ENCODE measurements around the gene ZDHHC1.
"Not testable (repeated sequence)": the region's sequence is repeated elsewhere in the genome, so short reads cannot be mapped to it uniquely, and the experiment has no call there.

Gene ZDHHC1

GRCh38 chr16:67419502-67419901 is 3.2 kb upstream of the ZDHHC1 start:
- Histone ChIP-seq H3K27me3 (replicated peaks; ENCODE audit: control insufficient read depth, insufficient read depth, low read length) (no peaks in the 10 kb centered on the region), H3K36me3 (ENCODE audit: control insufficient read depth, insufficient read depth, low read length, severe bottlenecking) (no peaks in the 10 kb centered on the region), H3K4me3 (ENCODE audit: low read length) (no peak overlapping the region), H3K4me1 (ENCODE audit: control insufficient read depth, insufficient read depth, low read length) (peaks cover 7% of the 10 kb centered on the region), H3K9ac (ENCODE audit: low read length) (no peak overlapping the region), H3K9me3 (ENCODE audit: control insufficient read depth, low read length) (no peaks in the 10 kb centered on the region)
- no peak for DNase-seq (ENCODE audit: low read depth)

GRCh38 chr16:67417333-67418061 is 1.2 kb upstream of the ZDHHC1 start:
- no peaks in the 10 kb centered on the region for H3K36me3 ChIP-seq (ENCODE audit: control insufficient read depth, insufficient read depth, low read length, severe bottlenecking)
- no peak overlapping the region for H3K4me3 ChIP-seq (ENCODE audit: low read length)
- DNase-seq (ENCODE audit: low read depth), result no peak
- peaks cover 8% of the 10 kb centered on the region for H3K4me1 ChIP-seq (ENCODE audit: control insufficient read depth, insufficient read depth, low read length)
- no peaks in the 10 kb centered on the region for H3K9me3 ChIP-seq (ENCODE audit: control insufficient read depth, low read length)
- H3K9ac ChIP-seq (ENCODE audit: low read length), result no peak overlapping the region
- no peaks in the 10 kb centered on the region for H3K27me3 ChIP-seq (replicated peaks; ENCODE audit: control insufficient read depth, insufficient read depth, low read length)

GRCh38 chr16:67415421-67415820 is 856 bp downstream of the ZDHHC1 start:
- Histone ChIP-seq H3K4me3 (ENCODE audit: low read length) (peak overlapping the region; percentile 90), H3K9ac (ENCODE audit: low read length) (peak overlapping the region; percentile 79), H3K4me1 (ENCODE audit: control insufficient read depth, insufficient read depth, low read length) (peaks cover 12% of the 10 kb centered on the region)
- not testable (repeated sequence) for H3K36me3 ChIP-seq (ENCODE audit: control insufficient read depth, insufficient read depth, low read length, severe bottlenecking); H3K9me3 ChIP-seq (ENCODE audit: control insufficient read depth, low read length); DNase-seq (ENCODE audit: low read depth); H3K27me3 ChIP-seq (replicated peaks; ENCODE audit: control insufficient read depth, insufficient read depth, low read length)

GRCh38 chr16:67413978-67414911 is 2.0 kb downstream of the ZDHHC1 start:
- DNase-seq (ENCODE audit: low read depth), result no peak

GRCh38 chr16:67412294-67412693 is 4.0 kb downstream of the ZDHHC1 start:
- Histone ChIP-seq H3K36me3 (ENCODE audit: control insufficient read depth, insufficient read depth, low read length, severe bottlenecking) (no peaks in the 10 kb centered on the region), H3K27me3 (replicated peaks; ENCODE audit: control insufficient read depth, insufficient read depth, low read length) (no peaks in the 10 kb centered on the region), H3K4me3 (ENCODE audit: low read length) (no peak overlapping the region), H3K9ac (ENCODE audit: low read length) (no peak overlapping the region), H3K9me3 (ENCODE audit: control insufficient read depth, low read length) (no peaks in the 10 kb centered on the region), H3K4me1 (ENCODE audit: control insufficient read depth, insufficient read depth, low read length) (peaks cover 19% of the 10 kb centered on the region)
- no peak for DNase-seq (ENCODE audit: low read depth)

More at GRCh38 chr16:67413978-67414911, 2.0 kb downstream of the ZDHHC1 start:
- no peak overlapping the region for H3K9ac ChIP-seq (ENCODE audit: low read length)
- peaks cover 12% of the 10 kb centered on the region for H3K4me1 ChIP-seq (ENCODE audit: control insufficient read depth, insufficient read depth, low read length)
- no peaks in the 10 kb centered on the region for H3K27me3 ChIP-seq (replicated peaks; ENCODE audit: control insufficient read depth, insufficient read depth, low read length)
- H3K9me3 ChIP-seq (ENCODE audit: control insufficient read depth, low read length), result no peaks in the 10 kb centered on the region
- no peak overlapping the region for H3K4me3 ChIP-seq (ENCODE audit: low read length)
- no peaks in the 10 kb centered on the region for H3K36me3 ChIP-seq (ENCODE audit: control insufficient read depth, insufficient read depth, low read length, severe bottlenecking)

GRCh38 chr16:67411339-67411738 is 4.9 kb downstream of the ZDHHC1 start:
- peaks cover 25% of the 10 kb centered on the region for H3K4me1 ChIP-seq (ENCODE audit: control insufficient read depth, insufficient read depth, low read length)

GRCh38 chr16:67409631-67410030 is 6.6 kb downstream of the ZDHHC1 start:
- no peak overlapping the region for H3K4me3 ChIP-seq (ENCODE audit: low read length)
- H3K27me3 ChIP-seq (replicated peaks; ENCODE audit: control insufficient read depth, insufficient read depth, low read length), result no peaks in the 10 kb centered on the region
- H3K4me1 ChIP-seq (ENCODE audit: control insufficient read depth, insufficient read depth, low read length), result peaks cover 38% of the 10 kb centered on the region
- H3K9ac ChIP-seq (ENCODE audit: low read length), result no peak overlapping the region
- H3K36me3 ChIP-seq (ENCODE audit: control insufficient read depth, insufficient read depth, low read length, severe bottlenecking), result no peaks in the 10 kb centered on the region
- no peaks in the 10 kb centered on the region for H3K9me3 ChIP-seq (ENCODE audit: control insufficient read depth, low read length)
- DNase-seq (ENCODE audit: low read depth), result no peak

More at GRCh38 chr16:67411339-67411738, 4.9 kb downstream of the ZDHHC1 start:
- Histone ChIP-seq H3K27me3 (replicated peaks; ENCODE audit: control insufficient read depth, insufficient read depth, low read length) (no peaks in the 10 kb centered on the region), H3K9ac (ENCODE audit: low read length) (no peak overlapping the region), H3K36me3 (ENCODE audit: control insufficient read depth, insufficient read depth, low read length, severe bottlenecking) (no peaks in the 10 kb centered on the region), H3K9me3 (ENCODE audit: control insufficient read depth, low read length) (no peaks in the 10 kb centered on the region), H3K4me3 (ENCODE audit: low read length) (no peak overlapping the region)
- no peak for DNase-seq (ENCODE audit: low read depth)

GRCh38 chr16:67407788-67408452 is 8.4 kb downstream of the ZDHHC1 start:
- Histone ChIP-seq H3K36me3 (ENCODE audit: control insufficient read depth, insufficient read depth, low read length, severe bottlenecking) (no peaks in the 10 kb centered on the region), H3K4me1 (ENCODE audit: control insufficient read depth, insufficient read depth, low read length) (peaks cover 34% of the 10 kb centered on the region), H3K27me3 (replicated peaks; ENCODE audit: control insufficient read depth, insufficient read depth, low read length) (no peaks in the 10 kb centered on the region), H3K9ac (ENCODE audit: low read length) (peak overlapping the region; percentile 63), H3K9me3 (ENCODE audit: control insufficient read depth, low read length) (no peaks in the 10 kb centered on the region), H3K4me3 (ENCODE audit: low read length) (no peak overlapping the region)
- no peak for DNase-seq (ENCODE audit: low read depth)

GRCh38 chr16:67407176-67407787 is 9.0 kb downstream of the ZDHHC1 start:
- peaks cover 34% of the 10 kb centered on the region for H3K4me1 ChIP-seq (ENCODE audit: control insufficient read depth, insufficient read depth, low read length)
- no peak overlapping the region for H3K4me3 ChIP-seq (ENCODE audit: low read length)
- H3K27me3 ChIP-seq (replicated peaks; ENCODE audit: control insufficient read depth, insufficient read depth, low read length), result no peaks in the 10 kb centered on the region
- no peaks in the 10 kb centered on the region for H3K36me3 ChIP-seq (ENCODE audit: control insufficient read depth, insufficient read depth, low read length, severe bottlenecking)
- H3K9ac ChIP-seq (ENCODE audit: low read length), result peak overlapping the region; percentile 63
- DNase-seq (ENCODE audit: low read depth), result peak; percentile 55
- H3K9me3 ChIP-seq (ENCODE audit: control insufficient read depth, low read length), result no peaks in the 10 kb centered on the region

GRCh38 chr16:67406111-67406971 is 9.9 kb downstream of the ZDHHC1 start:
- Histone ChIP-seq H3K4me3 (ENCODE audit: low read length) (peak overlapping the region; percentile 47), H3K4me1 (ENCODE audit: control insufficient read depth, insufficient read depth, low read length) (peaks cover 34% of the 10 kb centered on the region), H3K27me3 (replicated peaks; ENCODE audit: control insufficient read depth, insufficient read depth, low read length) (no peaks in the 10 kb centered on the region), H3K9me3 (ENCODE audit: control insufficient read depth, low read length) (no peaks in the 10 kb centered on the region), H3K9ac (ENCODE audit: low read length) (peak overlapping the region; percentile 63), H3K36me3 (ENCODE audit: control insufficient read depth, insufficient read depth, low read length, severe bottlenecking) (no peaks in the 10 kb centered on the region)
- peak; percentile 88 for DNase-seq (ENCODE audit: low read depth)
